K562 (cell line): ENCODE data around the gene ZBP1. TPM values are rescaled to one million over a fixed set of nuclear protein-coding genes. Genes with fewer than 3 reads are reported as not detected.

Source experiments
- BCOR ChIP-seq: fragments of 450-650 bp; IDR thresholded peaks from 2 replicates; pipeline ENCODE4 v1.6.1; 2016
- BRD9 ChIP-seq: fragments of 450-650 bp; IDR thresholded peaks from 2 replicates; pipeline ENCODE4 v1.6.1; 2018; ENCODE audit warnings: low read depth; ENCODE audit not compliant: partially characterized antibody
- E2F1 ChIP-seq: sonication (generic); formaldehyde crosslinking; IDR thresholded peaks from 2 replicates; pipeline ENCODE4 v1.8.1; 2023; ENCODE audit warnings: mild to moderate bottlenecking, missing genetic modification reagents, moderate library complexity
- ELF2 ChIP-seq: fragments of 250-450 bp; sonication (Bioruptor Pico); IDR thresholded peaks from 2 replicates; pipeline ENCODE4 v1.5.0; 2021; ENCODE audit warnings: mild to moderate bottlenecking
- GTF3C2 ChIP-seq: IDR thresholded peaks from 3 replicates; pipeline ENCODE4 v1.6.1; 2011; ENCODE audit warnings: borderline replicate concordance, mild to moderate bottlenecking, moderate library complexity; ENCODE audit not compliant: insufficient read length; ENCODE audit errors: extremely low read depth
- MEIS2 ChIP-seq: fragments of 450-650 bp; IDR thresholded peaks from 2 replicates; pipeline ENCODE4 v1.6.1; 2014; ENCODE audit warnings: mild to moderate bottlenecking; ENCODE audit not compliant: partially characterized antibody
- PTTG1 ChIP-seq: fragments of 450-650 bp; IDR thresholded peaks from 2 replicates; pipeline ENCODE4 v1.6.1; 2016; ENCODE audit warnings: low read depth, mild to moderate bottlenecking, missing genetic modification characterization, missing compliant biosample characterization
- RAD21 ChIP-seq, 2 experiments: fragments of 250-450 bp in 1 of 2; fragments of 450-650 bp in 1 of 2; sonication (Bioruptor Pico) in 1 of 2; formaldehyde crosslinking in 1 of 2; IDR thresholded peaks in 1 of 2; conservative IDR thresholded peaks in 1 of 2; 2 replicates each; pipeline versions ENCODE4 v1.4.0 to v1.8.0; 2020 to 2022; ENCODE audit warnings: mild to moderate bottlenecking in 2 of 2, moderate library complexity in 1 of 2
- RB1 ChIP-seq: fragments of 450-650 bp; IDR thresholded peaks from 2 replicates; pipeline ENCODE4 v1.6.1; 2017; ENCODE audit warnings: low read depth, mild to moderate bottlenecking
- RFX7 ChIP-seq: fragments of 250-450 bp; sonication (Bioruptor Pico); IDR thresholded peaks from 2 replicates; pipeline ENCODE4 v1.5.1; 2021; ENCODE audit warnings: mild to moderate bottlenecking
- SIN3B ChIP-seq: fragments of 450-650 bp; IDR thresholded peaks from 2 replicates; pipeline ENCODE4 v1.6.1; 2017; ENCODE audit warnings: low read depth, mild to moderate bottlenecking, moderate library complexity
- ZNF253 ChIP-seq: fragments of 250-450 bp; sonication (Bioruptor Pico); conservative IDR thresholded peaks from 2 replicates; pipeline ENCODE4 v1.6.1; 2021; ENCODE audit warnings: mild to moderate bottlenecking
- ZNF282 ChIP-seq: sonication (generic); formaldehyde crosslinking; IDR thresholded peaks from 2 replicates; pipeline ENCODE4 v1.8.1; 2023; ENCODE audit warnings: missing genetic modification reagents
- ZNF354B ChIP-seq: fragments of 250-450 bp; sonication (Bioruptor Pico); IDR thresholded peaks from 2 replicates; pipeline ENCODE4 v1.4.0; 2020
- polyA plus RNA-seq, 8 experiments: library from polyadenylated mRNA; depleted of rRNA in 4 of 8; stranded (reverse) in 5 of 8; unstranded in 3 of 8; fragments of >200 nt; fragmentation: Nextera tagmentation in 2 of 8; fragmentation: Illumina TruSeq in 1 of 8; extraction: Ambion mirVana in 2 of 8; extraction: Trizol in 1 of 8; gene quantifications; 2 replicates each; pipeline versions ENCODE4 v1.2.1 to v1.2.3, GENCODE V29; 2011 to 2014; ENCODE audit warnings: inconsistent platforms in 1 of 8, missing spikeins in 1 of 8
- total RNA-seq, 7 experiments: library from RNA; depleted of rRNA in 6 of 7; stranded (reverse); fragments of >200 nt in 6 of 7; fragmentation: Illumina TruSeq in 2 of 7; extraction: Trizol in 2 of 7; gene quantifications; 2 replicates each; pipeline versions ENCODE4 v1.2.1 to v1.2.3, GENCODE V29; 2011 to 2021; ENCODE audit warnings: low replicate concordance in 1 of 7
- TF ChIP-seq, protein P1 (sequence below): fragments of 450-650 bp; formaldehyde crosslinking; IDR thresholded peaks from 2 replicates; pipeline ENCODE4 v1.4.0; 2020; ENCODE audit warnings: mild to moderate bottlenecking, moderate library complexity
- TF ChIP-seq, protein P2 (sequence below): fragments of 450-650 bp; formaldehyde crosslinking; IDR thresholded peaks from 2 replicates; pipeline ENCODE4 v1.4.0; 2022; ENCODE audit warnings: mild to moderate bottlenecking, moderate library complexity
- TF ChIP-seq, protein P3 (sequence below): fragments of 450-650 bp; IDR thresholded peaks from 2 replicates; pipeline ENCODE4 v1.6.1; 2016; ENCODE audit warnings: antibody characterized with exemption
- TF ChIP-seq, protein P4 (sequence below): sonication (generic); IDR thresholded peaks from 2 replicates; pipeline ENCODE4 v1.6.1; 2016

The ZBP1 gene
- total and polyA plus RNA-seq, 9 of the 15 experiments (the other 6 are each of a cell fraction or from before 2014, with no cell fraction given) = not detected

DNA sequence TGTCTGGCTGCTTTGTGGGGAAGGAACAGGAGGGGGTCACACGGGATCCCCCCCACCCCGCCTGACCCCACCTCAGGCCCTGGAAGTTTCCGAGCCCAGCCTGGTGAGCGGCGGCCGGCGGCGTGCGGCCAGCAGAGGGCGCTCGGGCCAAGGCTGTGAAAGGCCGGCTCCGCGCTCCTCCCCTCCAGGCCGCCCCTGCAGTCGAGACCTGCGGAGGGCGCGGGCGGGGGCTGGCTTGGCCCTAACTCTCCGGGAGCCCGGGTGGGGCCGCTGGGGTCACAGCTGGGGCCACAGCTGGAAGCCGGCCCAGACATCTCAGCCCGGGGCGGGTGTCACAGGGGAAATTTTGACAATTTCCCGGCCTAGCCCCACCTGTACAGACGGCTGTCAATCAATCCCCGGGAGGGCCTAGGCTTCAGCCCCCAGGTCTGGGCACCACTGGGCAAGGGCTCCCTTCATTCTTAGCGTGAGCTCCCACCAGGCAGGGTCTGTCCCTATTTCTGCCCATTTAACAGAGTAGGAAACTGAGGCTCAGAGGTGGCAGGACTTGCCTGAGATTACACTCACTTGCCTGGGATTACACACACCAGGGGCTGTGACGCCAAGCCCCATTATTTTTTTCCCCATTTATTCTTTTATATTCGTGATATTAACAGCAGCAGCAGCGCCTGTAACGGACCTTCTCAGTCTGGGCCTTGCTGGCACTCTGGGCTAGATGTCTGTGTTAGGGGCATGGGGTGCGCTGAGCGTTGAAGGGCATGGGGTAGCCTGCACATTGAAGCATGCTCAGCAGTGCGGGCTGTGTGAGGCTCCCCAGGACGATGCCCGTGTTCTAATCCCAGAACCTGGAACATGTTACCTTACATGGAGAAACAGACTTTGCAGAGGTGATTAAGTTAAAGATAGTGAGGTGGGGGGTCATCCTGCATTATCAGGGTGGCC lies 23.0 kb downstream of the ZBP1 start (continued):
- TF ChIP-seq E2F1 (CRISPR knock-in tag) (no peak), SIN3B (0 out of 2 replicates have a peak, but pooled peaks have one; percentile 12), ZNF253 (CRISPR knock-in tag) (no peak), ZNF282 (CRISPR knock-in tag) (no peak), ELF2 (CRISPR knock-in tag) (no peak), MEIS2 (peak; percentile 50), RB1 (peak; percentile 84; the same call in 1 of the 2 replicates), GTF3C2 (no peak), BCOR (peak; percentile 15; the same call in 1 of the 2 replicates), BRD9 (no peak), ZNF354B (no peak), PTTG1 (no peak), RFX7 (CRISPR knock-in tag) (no peak), RAD21 (CRISPR knock-in tag; conservative IDR thresholded peaks at IDR 0.05 in 1 of 2, IDR thresholded peaks at IDR 0.05 in 1 of 2) (peak; percentile 87 to 89)
- TF ChIP-seq, protein P1, sequence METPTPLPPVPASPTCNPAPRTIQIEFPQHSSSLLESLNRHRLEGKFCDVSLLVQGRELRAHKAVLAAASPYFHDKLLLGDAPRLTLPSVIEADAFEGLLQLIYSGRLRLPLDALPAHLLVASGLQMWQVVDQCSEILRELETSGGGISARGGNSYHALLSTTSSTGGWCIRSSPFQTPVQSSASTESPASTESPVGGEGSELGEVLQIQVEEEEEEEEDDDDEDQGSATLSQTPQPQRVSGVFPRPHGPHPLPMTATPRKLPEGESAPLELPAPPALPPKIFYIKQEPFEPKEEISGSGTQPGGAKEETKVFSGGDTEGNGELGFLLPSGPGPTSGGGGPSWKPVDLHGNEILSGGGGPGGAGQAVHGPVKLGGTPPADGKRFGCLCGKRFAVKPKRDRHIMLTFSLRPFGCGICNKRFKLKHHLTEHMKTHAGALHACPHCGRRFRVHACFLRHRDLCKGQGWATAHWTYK (CRISPR knock-in tag) = no peak
- TF ChIP-seq, protein P2, sequence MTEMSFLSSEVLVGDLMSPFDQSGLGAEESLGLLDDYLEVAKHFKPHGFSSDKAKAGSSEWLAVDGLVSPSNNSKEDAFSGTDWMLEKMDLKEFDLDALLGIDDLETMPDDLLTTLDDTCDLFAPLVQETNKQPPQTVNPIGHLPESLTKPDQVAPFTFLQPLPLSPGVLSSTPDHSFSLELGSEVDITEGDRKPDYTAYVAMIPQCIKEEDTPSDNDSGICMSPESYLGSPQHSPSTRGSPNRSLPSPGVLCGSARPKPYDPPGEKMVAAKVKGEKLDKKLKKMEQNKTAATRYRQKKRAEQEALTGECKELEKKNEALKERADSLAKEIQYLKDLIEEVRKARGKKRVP (CRISPR knock-in tag) = no peak
- TF ChIP-seq, protein P3, sequence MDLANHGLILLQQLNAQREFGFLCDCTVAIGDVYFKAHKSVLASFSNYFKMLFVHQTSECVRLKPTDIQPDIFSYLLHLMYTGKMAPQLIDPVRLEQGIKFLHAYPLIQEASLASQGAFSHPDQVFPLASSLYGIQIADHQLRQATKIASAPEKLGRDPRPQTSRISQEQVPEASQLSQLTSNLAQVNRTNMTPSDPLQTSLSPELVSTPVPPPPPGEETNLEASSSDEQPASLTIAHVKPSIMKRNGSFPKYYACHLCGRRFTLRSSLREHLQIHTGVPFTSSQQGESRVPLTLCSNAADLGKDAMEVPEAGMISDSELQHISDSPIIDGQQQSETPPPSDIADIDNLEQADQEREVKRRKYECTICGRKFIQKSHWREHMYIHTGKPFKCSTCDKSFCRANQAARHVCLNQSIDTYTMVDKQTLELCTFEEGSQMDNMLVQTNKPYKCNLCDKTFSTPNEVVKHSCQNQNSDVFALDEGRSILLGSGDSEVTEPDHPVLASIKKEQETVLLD = no peak
- TF ChIP-seq, protein P4, sequence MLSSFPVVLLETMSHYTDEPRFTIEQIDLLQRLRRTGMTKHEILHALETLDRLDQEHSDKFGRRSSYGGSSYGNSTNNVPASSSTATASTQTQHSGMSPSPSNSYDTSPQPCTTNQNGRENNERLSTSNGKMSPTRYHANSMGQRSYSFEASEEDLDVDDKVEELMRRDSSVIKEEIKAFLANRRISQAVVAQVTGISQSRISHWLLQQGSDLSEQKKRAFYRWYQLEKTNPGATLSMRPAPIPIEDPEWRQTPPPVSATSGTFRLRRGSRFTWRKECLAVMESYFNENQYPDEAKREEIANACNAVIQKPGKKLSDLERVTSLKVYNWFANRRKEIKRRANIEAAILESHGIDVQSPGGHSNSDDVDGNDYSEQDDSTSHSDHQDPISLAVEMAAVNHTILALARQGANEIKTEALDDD = no peak
